ENCODE data around the gene ADAMTS6.
A peak's percentile ranks its signal among the peaks of the same experiment; 100 is the strongest.
"Not testable (repeated sequence)": the region's sequence is repeated elsewhere in the genome, so short reads cannot be mapped to it uniquely, and the experiment has no call there.

ADAMTS6 gene

DNA sequence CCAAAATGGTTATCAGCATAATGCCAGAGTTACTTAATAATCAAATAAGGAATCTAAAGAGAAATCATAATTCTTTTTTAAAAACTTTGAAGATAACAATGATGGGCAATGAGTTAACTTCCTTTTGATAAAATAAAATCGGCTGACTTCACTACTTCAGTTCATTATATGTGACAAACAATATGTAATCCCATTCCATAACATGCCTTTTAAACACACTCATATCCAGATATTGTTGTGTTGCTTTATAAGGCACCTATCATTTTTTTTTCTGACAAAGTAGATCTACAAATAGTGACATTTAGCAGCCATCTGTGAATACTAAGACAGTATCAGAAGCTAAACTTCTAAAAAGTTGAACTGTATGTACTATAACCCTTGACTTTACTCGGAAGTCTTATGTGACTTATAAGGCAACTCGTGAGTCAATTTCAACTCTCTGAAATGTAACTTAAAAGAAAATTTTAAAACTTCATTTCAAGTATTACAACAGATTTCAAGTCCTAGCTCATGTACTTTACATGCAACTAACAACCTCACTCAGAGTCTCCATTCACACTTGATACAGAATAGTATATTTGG is 7.5 kb downstream of the ADAMTS6 start:
- peak; percentile 23 for DNase-seq

DNA sequence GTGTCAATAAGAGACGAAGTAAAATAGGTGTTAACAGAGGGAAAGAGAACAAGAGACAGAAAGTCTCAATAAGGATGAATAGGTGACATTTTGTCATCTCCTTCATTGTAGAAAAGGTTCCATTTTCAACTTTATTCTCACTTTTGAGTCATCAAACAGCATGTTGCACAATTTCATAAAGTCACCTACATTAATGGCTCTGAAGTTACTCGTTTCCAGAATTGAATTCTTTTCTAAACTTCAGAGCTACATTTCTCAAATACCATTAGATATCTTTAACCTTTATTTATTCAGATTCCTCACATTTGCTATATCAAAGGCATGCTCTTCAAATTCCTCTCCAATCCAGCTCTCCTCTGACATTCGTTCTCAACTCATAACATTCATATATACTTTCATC is 13.1 kb downstream of the ADAMTS6 start:
- DNase-seq = no peak

DNA sequence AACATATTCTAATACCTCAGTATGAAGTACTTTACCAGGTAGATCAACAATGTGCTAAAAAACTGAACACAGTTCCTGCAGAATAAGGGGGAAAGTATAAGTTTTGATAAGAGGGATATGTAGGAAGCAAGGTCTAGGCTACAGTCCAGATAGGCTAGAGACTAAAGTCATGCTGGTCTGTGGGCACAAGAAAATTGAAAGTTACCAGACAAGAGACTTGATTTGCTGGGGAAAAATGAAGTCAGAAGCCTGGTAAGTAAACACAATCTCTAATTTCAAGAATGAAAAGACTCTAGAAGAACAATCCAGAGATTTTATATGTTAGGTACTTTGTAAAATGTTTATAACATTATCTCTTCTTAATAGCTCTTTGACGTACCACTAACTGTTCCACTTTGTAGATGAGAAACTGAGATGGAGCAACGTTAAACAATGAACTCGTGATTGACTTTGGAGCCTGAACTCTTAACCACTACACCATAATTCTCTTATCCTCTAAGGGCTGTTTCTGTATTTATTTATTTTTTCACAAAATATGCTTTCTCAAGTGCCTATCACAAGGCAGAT is 19.5 kb downstream of the ADAMTS6 start:
- DNase-seq = no peak

DNA sequence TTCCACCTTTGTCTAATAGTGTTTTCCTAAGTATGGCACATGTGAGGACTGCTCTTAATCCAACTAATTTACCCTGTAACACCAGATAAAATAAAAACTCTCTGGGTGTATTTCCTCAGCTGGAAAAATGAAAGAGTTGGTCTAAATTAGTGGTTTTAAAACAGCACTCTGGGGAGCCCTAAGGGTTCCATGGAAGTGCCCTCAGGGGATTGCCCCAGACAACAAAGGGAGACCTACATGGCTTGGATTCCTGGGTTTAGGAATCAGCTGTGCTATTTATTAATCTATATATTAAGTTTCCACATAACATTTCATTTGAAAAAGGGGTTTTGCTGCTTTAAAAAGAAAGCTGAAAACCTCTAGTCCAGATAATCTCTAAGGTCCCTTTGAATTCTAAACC is 20.2 kb downstream of the ADAMTS6 start:
- DNase-seq = no peak

DNA sequence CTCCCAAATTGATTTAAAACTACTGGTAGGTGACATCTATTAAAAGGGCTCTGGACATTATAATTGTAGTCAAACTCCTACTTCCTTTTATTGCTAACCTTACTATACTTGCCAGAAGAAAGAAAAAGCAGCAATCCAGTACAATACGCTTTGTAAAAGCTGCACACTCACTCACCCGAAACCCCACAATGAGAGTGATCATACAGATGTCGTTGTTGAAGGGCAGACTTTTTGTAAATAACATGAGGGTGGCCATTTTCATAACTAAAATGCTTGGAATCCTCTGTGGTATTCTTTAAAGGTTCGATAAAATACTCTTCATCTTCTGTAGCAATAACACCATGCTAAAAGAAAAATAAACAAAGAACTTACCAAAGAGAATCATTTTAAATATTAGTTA is 21.7 kb downstream of the ADAMTS6 start:
- no peak for DNase-seq

DNA sequence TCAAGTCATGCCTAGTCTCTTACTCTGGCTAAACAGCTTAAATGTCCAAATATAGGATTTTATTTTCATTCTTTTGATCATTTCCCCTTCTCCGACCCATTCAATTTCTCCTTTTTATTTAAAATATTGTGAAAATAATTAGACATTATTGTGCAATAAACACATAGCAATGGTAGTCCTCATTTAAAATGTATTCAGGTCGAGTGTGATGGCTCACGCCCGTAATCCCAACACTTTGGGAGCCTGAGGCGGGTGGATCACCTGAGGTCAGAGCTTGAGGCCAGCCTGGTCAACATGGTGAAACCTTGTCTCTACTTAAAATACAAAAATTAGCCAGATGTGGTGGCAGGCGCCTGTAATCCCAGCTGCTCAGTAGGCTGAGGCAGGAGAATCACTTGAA is 26.7 kb downstream of the ADAMTS6 start:
- DNase-seq = no peak

DNA sequence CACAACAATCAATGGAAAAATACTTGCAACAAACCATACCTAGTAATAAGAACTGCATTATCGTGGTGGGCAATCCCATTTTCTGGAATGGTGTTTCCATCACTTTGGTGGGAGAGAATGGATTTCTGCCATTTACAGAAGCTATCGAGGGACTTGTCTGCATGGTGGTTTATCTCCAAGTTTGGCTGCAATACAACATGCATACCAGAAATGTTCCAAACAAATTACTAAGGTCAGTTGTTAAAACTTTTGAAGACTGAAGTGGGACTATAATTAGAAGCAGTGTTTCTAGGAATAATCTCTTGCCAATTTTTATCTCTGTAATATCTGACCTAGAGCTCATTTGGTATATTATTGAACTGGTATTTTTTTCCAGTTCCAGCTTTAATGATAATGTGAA is 30.3 kb downstream of the ADAMTS6 start:
- DNase-seq = no peak

DNA sequence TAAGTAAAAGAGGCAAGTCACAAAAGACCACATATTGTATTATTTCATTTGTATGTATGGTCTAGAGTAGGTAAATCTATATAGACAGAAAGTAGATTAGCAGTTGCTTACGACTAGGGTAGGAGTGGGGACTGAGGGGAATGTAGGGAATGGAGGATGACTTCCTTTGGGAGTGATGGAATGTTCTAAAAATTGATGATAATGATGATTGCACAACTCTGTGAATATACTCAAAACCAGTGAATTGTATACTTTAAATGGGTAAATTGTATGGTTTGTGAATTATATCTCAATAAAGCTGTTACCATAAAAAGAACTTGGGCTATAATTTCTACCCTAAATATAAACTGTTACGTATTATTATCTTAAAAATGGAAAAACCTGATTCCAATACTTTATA is 35.0 kb downstream of the ADAMTS6 start:
- no peak for DNase-seq

DNA sequence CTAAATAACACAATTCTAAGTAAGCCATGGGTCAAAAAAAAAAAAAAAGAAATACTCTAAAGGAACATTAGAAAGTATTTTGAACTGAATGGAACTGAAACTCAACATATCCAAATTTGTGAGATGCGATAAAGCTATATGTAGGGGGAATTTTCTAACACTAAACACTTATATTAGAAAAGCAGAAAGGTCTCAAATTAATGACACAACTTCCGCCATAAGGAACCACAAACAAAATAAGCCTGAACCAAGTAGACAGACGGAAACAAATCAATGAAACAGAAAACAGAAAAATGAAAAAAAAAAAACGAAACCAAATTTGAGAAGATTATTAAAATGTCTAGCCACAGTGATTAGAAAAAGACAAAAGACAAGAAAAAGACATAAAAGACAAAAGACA is 39.9 kb downstream of the ADAMTS6 start:
- no peak for DNase-seq

DNA sequence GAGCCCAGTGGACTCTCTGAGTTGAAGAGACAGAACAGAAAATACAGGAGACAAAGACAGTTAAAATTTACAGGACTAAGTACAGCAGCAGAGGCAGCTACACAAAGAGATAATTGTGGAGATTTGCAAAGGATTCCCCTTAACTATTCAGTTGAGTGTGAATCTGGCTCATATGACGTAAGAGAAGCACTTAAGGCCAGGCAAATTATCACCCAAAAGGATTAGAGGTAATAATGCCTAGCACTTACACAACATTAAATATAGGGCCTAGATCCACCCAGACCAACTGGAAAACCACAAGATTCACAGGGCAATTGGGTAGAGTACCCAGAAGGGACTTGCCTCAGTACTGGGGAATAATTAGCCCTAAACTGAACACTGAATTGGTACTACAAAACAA is 41.3 kb downstream of the ADAMTS6 start:
- DNase-seq = no peak

DNA sequence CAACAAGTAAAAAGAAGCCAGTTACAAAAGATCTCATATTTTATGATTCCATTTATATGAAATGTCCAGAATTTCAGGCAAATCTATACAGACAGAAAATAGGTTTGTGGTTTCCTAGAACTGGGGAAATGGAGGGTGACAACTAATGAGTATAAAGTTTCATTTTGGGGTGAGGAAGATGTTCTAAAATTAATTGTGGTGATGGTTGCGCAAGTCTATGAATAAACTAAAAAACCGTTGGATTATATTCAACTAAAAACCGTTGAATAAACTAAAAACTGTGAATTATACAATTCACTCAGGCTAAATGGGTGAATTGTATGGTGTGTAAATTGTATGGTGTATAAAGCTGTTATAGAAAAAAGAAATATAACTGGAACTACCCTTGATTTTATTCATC is 47.6 kb downstream of the ADAMTS6 start:
- DNase-seq = no peak

DNA sequence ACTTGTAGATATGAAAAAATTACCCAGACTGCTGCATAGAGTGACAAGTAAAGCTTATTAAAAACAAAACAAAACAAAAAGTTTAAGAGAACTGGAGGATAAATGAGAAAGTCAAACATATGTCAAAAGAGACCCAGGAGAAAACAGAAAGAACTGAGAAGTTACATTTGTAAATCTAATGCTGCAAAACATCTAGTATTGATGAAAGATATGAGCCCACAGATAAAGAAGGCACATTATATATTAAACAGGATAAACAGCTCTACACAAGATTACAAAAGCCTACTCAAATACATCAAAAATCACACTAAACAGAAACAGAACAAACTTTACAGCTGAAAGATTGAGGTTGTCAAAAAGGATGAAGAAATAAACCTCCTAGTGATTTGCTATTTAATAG is 55.1 kb downstream of the ADAMTS6 start:
- no peak for DNase-seq

DNA sequence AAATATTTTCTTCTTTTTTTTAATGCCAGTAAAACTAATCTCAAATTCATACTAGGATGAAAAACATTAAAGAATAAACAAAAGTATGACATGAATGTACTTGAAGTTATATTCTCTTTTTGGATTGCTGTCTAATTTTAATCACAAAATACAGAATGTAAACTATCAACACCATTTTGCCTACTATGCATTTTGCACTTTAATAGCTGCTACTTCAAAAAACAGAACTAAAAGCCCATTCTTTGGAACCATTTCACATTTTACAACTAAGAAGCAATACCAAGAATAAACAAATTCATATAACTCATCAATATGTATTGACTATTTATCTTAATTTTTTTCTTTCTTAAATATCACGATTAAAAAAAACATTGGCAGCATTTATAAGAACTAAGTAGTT is 58.1 kb downstream of the ADAMTS6 start:
- DNase-seq = no peak

DNA sequence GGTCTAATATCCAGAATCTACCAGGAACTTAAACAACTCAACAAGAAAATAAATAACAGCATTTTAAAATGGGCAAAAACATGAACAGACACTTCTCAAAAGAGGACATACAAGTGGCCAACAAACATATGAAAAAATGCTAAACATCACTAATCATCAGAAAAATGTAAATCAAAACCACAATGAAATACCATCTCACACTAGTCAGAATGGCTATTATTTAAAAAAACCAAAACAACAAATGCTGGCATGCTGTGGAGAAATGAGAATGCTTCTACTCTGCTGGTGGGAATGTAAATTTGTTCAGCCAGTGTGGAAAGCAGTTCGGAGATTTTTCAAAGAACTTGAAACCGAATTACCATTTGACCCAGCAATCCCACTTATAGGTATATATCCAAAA is 63.1 kb downstream of the ADAMTS6 start:
- DNase-seq = peak; percentile 43

DNA sequence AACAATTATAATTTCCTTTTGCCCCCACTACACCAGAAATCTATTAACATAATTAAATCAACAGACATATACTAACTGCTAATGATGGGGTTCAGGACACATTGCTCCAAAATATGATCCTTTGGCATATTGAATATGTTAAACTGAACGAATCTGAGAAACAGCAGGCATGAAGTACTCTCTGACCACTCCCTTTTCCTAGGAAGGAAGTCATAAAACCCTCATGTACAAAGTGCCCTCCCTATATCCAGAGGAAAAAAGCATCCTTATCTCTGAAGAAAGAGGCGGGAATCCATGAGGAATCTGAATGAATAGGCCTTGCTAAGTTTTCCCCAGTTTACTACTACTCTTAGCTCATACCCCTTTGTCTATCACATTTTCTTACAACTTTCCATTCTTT is 67.9 kb downstream of the ADAMTS6 start:
- DNase-seq = no peak

DNA sequence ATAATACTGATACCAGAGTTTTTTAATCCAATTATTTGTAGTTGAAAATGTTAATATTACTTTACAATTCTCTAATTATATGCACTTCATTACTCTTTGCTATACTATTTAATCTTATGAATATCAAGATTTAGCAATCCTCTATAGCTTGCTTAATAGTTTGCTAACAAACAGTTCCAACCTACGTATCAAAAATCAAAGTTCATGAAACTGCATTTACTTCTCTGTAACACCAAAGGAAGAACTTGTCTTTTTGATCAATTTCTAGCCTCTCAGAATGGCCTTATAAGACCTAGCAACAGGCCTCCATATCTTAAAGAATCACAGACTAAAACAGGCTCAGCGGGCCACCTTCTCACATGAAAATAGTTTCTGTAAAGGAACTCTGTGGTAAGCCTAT is 68.9 kb downstream of the ADAMTS6 start:
- no peak for DNase-seq

DNA sequence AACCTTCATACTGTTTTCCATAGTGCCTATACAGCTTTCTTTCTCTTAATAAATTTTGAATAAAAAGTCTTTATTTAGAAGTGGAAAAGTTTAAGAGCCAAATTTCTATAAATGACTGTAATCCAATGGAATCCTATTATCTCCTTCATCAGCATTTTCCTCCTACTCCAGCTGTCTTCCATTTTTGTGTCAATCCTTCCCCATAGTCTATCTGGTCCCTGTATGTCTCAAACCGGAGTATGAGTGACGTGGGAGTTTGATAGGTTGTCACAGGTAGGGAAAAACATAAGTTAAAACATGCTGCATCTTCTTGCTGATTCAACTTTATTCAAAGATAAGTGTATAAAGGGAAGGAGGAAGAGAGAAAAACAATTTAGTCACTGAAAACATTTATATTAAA is 70.4 kb downstream of the ADAMTS6 start:
- no peak for DNase-seq

DNA sequence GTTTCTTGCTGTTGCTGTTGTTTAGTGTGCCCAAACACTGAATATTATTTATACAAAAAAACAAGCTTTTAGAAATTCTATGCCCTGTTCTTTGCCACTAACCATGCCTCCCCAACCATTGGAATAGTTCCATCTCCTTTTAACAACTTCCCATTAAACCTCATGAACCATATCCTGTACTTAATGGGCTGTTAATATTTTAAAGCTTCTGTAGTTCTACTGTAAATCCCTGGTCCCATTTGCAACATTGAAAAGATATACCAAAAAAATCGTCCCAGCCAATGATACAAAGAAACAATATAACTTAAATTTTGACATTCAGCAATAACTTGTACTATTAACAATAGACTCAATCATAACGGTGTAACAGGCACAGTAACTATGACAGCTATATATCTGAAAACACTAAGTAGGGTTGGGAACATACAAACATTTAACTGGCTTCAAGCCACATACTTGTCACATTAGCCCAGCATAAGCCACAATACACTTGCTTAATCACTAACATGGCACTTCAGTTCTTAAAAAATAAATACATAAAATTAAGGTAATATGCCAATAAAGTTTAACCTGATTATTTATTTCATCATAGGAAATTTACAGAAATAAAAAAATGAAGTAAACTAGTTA is 86.1 kb downstream of the ADAMTS6 start:
- peak; percentile 41 for DNase-seq

DNA sequence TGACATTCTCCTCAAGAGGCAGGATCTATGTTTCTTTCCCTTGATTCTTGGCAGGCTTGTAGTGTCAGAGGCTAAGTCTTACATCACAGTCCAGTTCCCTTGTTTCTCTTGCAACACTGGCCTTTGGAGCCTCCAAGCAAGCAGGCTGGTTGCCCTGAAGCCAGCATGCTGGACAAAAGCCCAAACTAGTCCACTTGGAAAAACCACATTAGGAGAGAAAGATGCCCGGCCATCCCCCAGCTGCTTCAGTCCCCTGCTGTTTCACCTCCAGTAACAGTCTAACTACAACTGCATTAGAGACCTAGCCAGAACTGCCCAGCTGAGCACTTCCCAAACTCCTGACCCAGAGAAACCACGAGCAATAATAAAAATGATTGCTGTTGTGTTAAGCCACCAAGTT is 87.6 kb downstream of the ADAMTS6 start:
- DNase-seq = peak; percentile 88

DNA sequence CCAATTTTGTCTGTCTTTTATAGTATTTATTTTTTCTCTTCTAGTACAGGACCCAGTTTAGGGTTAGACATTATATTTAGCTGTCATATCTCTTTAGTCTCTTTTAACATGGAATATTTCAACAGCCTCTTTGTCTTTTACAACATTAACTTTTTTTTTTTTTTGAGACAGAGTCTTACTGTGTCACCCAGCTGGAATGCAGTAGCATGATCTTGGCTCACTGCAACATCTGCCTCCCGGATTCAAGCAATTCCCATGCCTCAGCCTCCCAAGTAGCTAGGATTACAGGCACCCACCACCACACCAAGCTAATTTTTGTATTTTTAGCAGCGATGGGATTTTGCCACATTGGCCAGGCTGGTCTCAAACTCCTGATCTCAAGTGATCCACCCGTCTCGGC is 90.1 kb downstream of the ADAMTS6 start:
- DNase-seq = peak; percentile 56

DNA sequence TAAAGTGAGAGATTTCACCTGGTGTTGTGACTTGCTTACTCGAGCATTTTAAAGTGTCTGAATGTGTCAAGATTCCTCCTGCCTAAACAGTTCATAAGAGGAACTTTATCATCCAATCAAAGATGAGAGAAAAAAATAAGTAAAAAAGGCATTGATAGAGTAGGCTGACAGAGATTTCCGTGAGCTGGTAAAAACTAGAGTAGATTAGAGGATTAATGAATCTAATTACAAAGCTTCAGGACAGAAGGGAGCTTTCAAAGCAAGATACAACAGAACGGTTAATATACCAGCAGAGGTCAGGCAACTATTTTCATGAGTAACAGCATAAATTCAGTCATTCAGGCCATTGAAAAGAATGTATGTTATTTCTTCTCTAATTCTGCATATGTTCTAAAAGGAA is 91.5 kb downstream of the ADAMTS6 start:
- DNase-seq = no peak

DNA sequence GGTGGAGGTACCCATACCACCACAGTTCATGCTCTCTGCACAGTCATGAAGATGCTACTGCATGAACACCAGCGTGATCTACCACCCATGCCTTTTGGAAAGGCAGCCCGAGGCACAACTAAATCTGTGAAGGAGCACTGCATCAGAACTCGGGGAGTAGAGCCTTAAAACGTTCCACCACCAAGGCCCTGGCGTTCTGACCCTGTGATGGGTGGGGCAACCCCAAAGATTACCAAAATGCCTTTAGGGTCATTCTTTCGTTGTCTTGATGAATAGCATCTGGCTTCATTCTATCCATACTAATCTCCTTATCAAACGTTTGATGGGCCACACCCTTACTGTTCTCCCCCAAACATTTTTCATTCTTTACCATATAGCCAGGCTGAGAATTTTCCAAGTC is 97.9 kb downstream of the ADAMTS6 start:
- no peak for DNase-seq

DNA sequence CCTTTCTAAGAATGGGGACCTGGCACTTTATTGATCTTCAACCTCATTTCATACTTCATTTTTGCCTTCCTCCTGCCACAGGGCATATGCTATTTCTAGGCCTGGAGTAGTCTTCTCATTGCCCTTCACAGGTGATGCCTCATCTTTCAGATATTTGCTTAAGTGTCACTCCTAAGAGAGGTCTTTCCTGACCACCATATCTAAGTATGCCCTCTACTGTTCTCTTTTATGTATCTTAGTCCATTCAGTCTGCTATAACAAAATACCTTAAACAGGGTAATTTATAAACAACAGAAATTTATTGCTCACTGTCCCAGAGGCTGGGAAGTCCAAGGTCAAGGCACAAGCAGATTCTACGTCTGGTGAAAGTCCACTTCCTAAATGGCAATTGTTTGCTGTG is 99.1 kb downstream of the ADAMTS6 start:
- peak; percentile 27 for DNase-seq

DNA sequence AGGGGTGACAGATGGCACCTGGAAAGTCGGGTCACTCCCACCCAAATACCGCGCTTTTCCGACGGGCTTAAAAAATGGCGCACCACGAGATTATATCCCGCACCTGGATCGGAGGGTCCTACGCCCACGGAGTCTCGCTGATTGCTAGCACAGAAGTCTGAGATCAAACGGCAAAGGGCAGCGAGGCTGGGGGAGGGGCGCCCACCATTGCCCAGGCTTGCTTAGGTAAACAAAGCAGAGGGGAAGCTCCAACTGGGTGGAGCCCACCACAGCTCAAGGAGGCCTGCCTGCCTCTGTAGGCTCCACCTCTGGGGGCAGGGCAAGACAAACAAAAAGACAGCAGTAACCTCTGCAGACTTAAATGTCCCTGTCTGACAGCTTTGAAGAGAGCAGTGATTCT is 111.2 kb downstream of the ADAMTS6 start:
- not testable (repeated sequence) for DNase-seq

DNA sequence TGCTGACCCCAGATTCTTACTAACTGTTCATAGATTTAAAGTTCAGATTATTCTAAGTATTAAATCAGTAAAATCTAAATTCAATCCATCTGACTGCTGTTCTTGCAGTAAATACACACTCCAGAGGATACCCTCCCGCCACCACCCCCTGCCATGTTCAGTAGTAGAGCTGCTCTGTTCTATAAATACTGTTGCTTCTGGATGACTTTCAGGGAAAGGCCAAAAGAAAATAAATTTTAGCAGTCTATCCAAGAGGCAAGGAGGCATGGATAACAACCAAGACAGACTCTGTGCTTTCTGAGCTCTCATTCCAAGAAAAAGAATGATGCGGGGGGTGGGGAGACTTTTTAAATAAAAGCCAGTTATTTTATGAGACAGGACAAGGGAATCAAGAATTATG is 115.1 kb downstream of the ADAMTS6 start:
- no peak for DNase-seq
